SU-DHL-6 (cell line): ENCODE results near the gene NTRK1.

ENCODE experiments used
- EZH2phosphoT487 ChIP-seq: fragments of 200-600 bp; sonication (generic), shearing (Covaris generic); conservative IDR thresholded peaks from 2 replicates; pipeline ENCODE4 v1.6.1; 2018; ENCODE audit warnings: mild to moderate bottlenecking, antibody characterized with exemption, low read length, moderate library complexity, mixed read lengths
- TF ChIP-seq, protein P1 (sequence below): fragments of 200-600 bp; sonication (generic); IDR thresholded peaks from one replicate; pipeline ENCODE4 v1.5.1; 2017; ENCODE audit warnings: antibody characterized with exemption, mild to moderate bottlenecking, low read length, moderate library complexity; ENCODE audit not compliant: insufficient read depth, poor library complexity, severe bottlenecking

DNA sequence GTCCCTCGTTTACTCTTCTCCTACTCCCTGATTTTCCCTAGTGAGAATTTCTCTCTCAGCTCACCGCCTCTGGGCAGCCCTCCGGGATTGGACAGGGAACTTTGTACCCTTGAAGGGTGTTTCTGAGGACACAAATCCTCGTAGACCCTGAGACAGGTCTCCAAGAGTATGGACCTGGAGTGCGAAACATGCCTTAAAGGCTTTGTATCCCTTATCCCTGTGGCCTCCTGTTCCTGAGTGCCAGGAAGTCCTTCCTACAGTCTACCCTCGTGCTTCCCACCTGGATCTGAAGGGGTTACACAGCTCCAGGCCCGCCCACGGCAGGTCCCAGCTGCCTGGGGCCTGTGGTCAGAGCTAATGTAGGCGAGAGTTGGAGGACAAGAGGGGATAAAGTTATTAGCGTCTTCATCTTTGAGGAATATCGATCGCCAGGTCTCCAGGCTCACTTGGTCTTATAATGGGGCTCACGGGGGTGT is 25.3 kb downstream of the NTRK1 start:
- no peak for TF ChIP-seq EZH2phosphoT487
- TF ChIP-seq, protein P1, sequence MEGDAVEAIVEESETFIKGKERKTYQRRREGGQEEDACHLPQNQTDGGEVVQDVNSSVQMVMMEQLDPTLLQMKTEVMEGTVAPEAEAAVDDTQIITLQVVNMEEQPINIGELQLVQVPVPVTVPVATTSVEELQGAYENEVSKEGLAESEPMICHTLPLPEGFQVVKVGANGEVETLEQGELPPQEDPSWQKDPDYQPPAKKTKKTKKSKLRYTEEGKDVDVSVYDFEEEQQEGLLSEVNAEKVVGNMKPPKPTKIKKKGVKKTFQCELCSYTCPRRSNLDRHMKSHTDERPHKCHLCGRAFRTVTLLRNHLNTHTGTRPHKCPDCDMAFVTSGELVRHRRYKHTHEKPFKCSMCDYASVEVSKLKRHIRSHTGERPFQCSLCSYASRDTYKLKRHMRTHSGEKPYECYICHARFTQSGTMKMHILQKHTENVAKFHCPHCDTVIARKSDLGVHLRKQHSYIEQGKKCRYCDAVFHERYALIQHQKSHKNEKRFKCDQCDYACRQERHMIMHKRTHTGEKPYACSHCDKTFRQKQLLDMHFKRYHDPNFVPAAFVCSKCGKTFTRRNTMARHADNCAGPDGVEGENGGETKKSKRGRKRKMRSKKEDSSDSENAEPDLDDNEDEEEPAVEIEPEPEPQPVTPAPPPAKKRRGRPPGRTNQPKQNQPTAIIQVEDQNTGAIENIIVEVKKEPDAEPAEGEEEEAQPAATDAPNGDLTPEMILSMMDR, result no peak
